Type B pancreatic cell (in vitro differentiated cells): Measurements from ENCODE around the gene ANKMY2. TPM values are rescaled to one million over a fixed set of nuclear protein-coding genes. Genes with fewer than 3 reads are reported as not detected.

Experiments
- DNase-seq: peaks from one replicate; pipeline ENCODE4 v3.0.0; 2021; ENCODE audit warnings: mixed read lengths; ENCODE audit not compliant: unreplicated experiment; ENCODE audit errors: extremely low spot score
- H3K27ac Mint-ChIP-seq: 2 replicates; pipeline ENCODE4 v1.8.0; 2021; ENCODE audit warnings: mild to moderate bottlenecking, mixed read lengths
- H3K27me3 Mint-ChIP-seq: 2 replicates; pipeline ENCODE4 v1.8.0; 2021; ENCODE audit warnings: mixed read lengths
- H3K36me3 Mint-ChIP-seq: 2 replicates; pipeline ENCODE4 v1.8.0; 2021; ENCODE audit warnings: mixed read lengths
- H3K4me1 Mint-ChIP-seq: one replicate; pipeline ENCODE4 v1.8.0; 2021; ENCODE audit warnings: mixed read lengths; ENCODE audit not compliant: unreplicated experiment
- H3K4me3 Mint-ChIP-seq: 2 replicates; pipeline ENCODE4 v1.8.0; 2021; ENCODE audit warnings: mild to moderate bottlenecking, mixed read lengths
- H3K9me3 Mint-ChIP-seq: 2 replicates; pipeline ENCODE4 v1.8.0; 2021; ENCODE audit warnings: mixed read lengths
- total RNA-seq: library from RNA; stranded (reverse); gene quantifications from 2 replicates; pipeline ENCODE4 v1.2.1, GENCODE V29; 2021; ENCODE audit warnings: low replicate concordance
- TF ChIP-seq, protein P1 (sequence below): fragments of 200-600 bp; sonication (generic); conservative IDR thresholded peaks from 2 replicates; pipeline ENCODE4 v1.5.0; 2021; ENCODE audit warnings: antibody characterized with exemption, mild to moderate bottlenecking

The ANKMY2 gene
- total RNA-seq, 1 donor from 2014 or later, result 21.5 TPM

GRCh38 chr7:16630654-16631053 is 14.9 kb downstream of the ANKMY2 start:
- peaks cover 17% of the 10 kb centered on the region for H3K36me3 Mint-ChIP-seq

DNA sequence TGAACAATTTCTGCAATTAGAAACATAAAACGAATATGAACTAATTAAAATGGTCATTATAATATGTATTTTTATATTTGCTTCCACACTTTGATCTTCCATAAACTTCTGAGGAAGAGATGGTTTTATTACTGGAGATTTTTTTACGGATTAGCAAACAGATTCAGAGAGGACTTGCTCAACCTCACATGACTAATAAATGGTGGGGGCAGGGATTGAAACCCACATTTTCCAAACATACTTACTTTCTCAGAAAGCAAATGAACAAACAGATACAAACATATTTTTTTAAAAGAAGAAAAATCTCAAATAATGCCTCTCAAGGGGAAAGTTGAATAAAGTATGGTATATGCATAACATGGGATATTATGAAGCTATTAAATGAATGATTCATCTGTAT is 18.3 kb downstream of the ANKMY2 start:
- TF ChIP-seq, protein P1, sequence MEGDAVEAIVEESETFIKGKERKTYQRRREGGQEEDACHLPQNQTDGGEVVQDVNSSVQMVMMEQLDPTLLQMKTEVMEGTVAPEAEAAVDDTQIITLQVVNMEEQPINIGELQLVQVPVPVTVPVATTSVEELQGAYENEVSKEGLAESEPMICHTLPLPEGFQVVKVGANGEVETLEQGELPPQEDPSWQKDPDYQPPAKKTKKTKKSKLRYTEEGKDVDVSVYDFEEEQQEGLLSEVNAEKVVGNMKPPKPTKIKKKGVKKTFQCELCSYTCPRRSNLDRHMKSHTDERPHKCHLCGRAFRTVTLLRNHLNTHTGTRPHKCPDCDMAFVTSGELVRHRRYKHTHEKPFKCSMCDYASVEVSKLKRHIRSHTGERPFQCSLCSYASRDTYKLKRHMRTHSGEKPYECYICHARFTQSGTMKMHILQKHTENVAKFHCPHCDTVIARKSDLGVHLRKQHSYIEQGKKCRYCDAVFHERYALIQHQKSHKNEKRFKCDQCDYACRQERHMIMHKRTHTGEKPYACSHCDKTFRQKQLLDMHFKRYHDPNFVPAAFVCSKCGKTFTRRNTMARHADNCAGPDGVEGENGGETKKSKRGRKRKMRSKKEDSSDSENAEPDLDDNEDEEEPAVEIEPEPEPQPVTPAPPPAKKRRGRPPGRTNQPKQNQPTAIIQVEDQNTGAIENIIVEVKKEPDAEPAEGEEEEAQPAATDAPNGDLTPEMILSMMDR, result no peak
- DNase-seq, result no peak
- Mint-ChIP-seq H3K9me3 (no peaks in the 10 kb centered on the region), H3K4me1 (no peaks in the 10 kb centered on the region), H3K27ac (no peak overlapping the region), H3K4me3 (no peak overlapping the region), H3K36me3 (peaks cover 20% of the 10 kb centered on the region), H3K27me3 (no peaks in the 10 kb centered on the region)

More at GRCh38 chr7:16630654-16631053, 14.9 kb downstream of the ANKMY2 start:
- no peaks in the 10 kb centered on the region for H3K9me3 Mint-ChIP-seq
- TF ChIP-seq, protein P1, result no peak
- H3K27me3 Mint-ChIP-seq, result no peaks in the 10 kb centered on the region
- H3K4me1 Mint-ChIP-seq, result peaks cover 6% of the 10 kb centered on the region
- DNase-seq, result no peak
- no peak overlapping the region for H3K27ac Mint-ChIP-seq
- H3K4me3 Mint-ChIP-seq, result no peak overlapping the region

- no peak overlapping the region for H3K4me3 Mint-ChIP-seq
- no peaks in the 10 kb centered on the region for H3K27me3 Mint-ChIP-seq
- DNase-seq, result no peak
- TF ChIP-seq, protein P1, result no peak
- H3K4me1 Mint-ChIP-seq, result no peaks in the 10 kb centered on the region
- H3K36me3 Mint-ChIP-seq, result peaks cover 19% of the 10 kb centered on the region
- H3K9me3 Mint-ChIP-seq, result no peaks in the 10 kb centered on the region
- H3K27ac Mint-ChIP-seq, result no peak overlapping the region
These were observed 19.2 kb downstream of the ANKMY2 start for GRCh38 chr7:16626388-16626787.

DNA sequence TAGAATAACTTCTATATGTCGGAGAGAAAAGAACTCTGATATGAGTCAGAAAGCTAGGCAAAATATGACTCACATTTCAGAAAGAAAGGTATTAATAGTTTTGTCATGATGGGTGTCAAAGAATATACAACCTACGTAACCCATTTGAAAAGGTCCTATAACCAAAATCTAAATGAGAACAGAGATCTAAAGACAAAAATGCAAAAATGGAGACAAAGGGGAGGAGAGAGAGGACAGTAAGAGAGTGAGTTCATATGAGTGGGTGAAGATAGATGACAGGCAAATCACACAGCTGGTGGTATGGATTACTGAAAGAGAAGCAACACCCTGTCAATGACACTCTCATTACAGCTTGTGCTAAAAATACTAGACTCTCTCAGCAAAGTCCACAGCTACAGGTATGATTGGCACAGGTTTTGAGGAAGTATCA is 25.6 kb downstream of the ANKMY2 start:
- no peak for DNase-seq
- no peaks in the 10 kb centered on the region for H3K27me3 Mint-ChIP-seq
- TF ChIP-seq, protein P1, result no peak
- H3K4me3 Mint-ChIP-seq, result no peak overlapping the region
- peaks cover 41% of the 10 kb centered on the region for H3K36me3 Mint-ChIP-seq
- no peaks in the 10 kb centered on the region for H3K4me1 Mint-ChIP-seq
- H3K27ac Mint-ChIP-seq, result no peak overlapping the region
- H3K9me3 Mint-ChIP-seq, result no peaks in the 10 kb centered on the region

DNA sequence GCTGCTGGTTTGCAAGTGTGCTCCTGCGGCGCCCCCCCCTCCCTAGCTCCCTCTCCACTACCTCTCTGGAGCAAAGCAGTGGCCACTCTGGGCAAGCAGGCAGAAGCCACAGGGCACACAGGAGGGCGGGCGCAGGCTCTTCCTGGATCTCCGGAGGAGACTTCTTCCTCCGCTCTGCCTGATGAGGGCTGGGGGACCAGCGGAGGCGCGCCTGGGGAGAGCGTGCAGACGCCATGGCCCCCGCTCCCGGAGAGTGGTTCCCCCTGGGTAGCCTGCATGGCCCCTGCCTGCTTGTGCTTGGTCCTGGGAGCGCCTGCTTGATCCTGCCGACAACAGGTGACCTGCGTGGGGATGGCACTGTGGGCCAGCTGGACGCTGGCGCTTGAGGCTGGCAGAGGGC is 29.0 kb downstream of the ANKMY2 start:
- no peaks in the 10 kb centered on the region for H3K9me3 Mint-ChIP-seq
- TF ChIP-seq, protein P1, result no peak
- H3K27me3 Mint-ChIP-seq, result no peaks in the 10 kb centered on the region
- no peaks in the 10 kb centered on the region for H3K4me1 Mint-ChIP-seq
- no peak for DNase-seq
- no peak overlapping the region for H3K27ac Mint-ChIP-seq
- no peak overlapping the region for H3K4me3 Mint-ChIP-seq
- peaks cover 32% of the 10 kb centered on the region for H3K36me3 Mint-ChIP-seq

DNA sequence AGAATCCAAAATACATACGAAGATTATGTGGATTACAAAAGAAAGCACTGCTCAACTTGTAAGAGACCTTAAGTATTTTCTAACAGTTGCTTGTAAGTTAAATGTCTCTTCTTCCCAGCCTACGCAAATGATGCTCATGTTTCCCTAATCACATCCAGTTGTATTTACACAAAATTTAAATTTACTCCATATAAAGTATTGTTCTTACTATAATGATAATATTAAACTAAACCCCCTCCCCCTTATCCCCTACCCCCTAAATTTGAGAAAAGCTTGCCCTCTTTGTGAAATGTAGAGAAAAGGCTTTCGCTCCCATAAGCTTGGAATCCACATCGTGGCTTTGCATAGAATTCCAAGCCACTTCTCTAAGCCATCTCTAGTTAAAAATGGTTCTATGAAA is 29.4 kb downstream of the ANKMY2 start:
- Mint-ChIP-seq H3K27ac (no peak overlapping the region), H3K9me3 (no peaks in the 10 kb centered on the region)

More for the DNA sequence above, 29.4 kb downstream of the ANKMY2 start:
- H3K36me3 Mint-ChIP-seq, result peaks cover 28% of the 10 kb centered on the region
- no peaks in the 10 kb centered on the region for H3K4me1 Mint-ChIP-seq
- TF ChIP-seq, protein P1, result no peak
- H3K4me3 Mint-ChIP-seq, result no peak overlapping the region
- no peaks in the 10 kb centered on the region for H3K27me3 Mint-ChIP-seq
- DNase-seq, result no peak
